ENCODE measurements around the gene C16orf96. TPM values are rescaled to one million over a fixed set of nuclear protein-coding genes. Genes with fewer than 3 reads are reported as not detected.

Gene C16orf96
- total RNA-seq, 1 experiment from 2014 or later: 1.4 TPM

DNA sequence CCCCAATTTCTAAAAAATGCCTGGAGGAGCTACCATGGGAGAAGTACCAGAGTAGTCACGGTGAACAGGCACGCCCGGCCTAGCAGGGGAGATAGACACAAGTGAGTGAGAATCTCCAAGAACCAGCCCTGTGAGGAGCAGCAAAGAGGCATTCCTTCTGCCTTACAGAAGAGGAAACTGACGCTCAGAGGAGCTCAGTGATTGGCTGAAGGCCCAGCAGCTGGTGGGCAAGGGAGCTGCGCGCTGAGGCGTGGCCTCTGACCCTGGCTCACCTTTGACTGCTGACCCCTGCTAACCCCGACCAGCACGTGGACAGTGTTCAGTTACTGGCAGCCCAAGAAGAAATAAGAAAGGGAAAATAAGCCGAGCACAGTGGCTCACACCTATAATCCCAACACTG lies 1.8 kb downstream of the C16orf96 start:
- H2BK120ac ChIP-seq (ENCODE audit: low read depth, low read length, poor library complexity, severe bottlenecking): no peak overlapping the region
- no peak overlapping the region for H3K14ac ChIP-seq (ENCODE audit: insufficient read depth, low read length)
- H2BK20ac ChIP-seq (ENCODE audit: low read depth, low read length, poor library complexity, severe bottlenecking): no peak overlapping the region
- no peak for DNase-seq
- Mint-ChIP-seq H3K4me1 (peaks cover 10 to 14% of the 10 kb centered on the region in 2 experiments; a peak in 3 of 4 replicates), H3K36me3 (ENCODE audit: insufficient read depth in 1 of 3, low read depth in 3 of 3) (no peaks in the 10 kb centered on the region), H3K4me3 (no peak overlapping the region), H3K27ac (no peak overlapping the region), H3K27me3 (ENCODE audit: low read depth) (peaks cover 8% of the 10 kb centered on the region), H3K9me3 (no peaks in the 10 kb centered on the region)
- no peaks in the 10 kb centered on the region for H3K79me1 ChIP-seq (ENCODE audit: insufficient read depth, low read depth, low read length, poor library complexity, severe bottlenecking)
- H2BK12ac ChIP-seq (ENCODE audit: insufficient read length, low read depth, low read length): no peak overlapping the region
- H3K27me3 ChIP-seq (ENCODE audit: insufficient read depth, low read length): no peaks in the 10 kb centered on the region
- no peak overlapping the region for H3K4ac ChIP-seq (ENCODE audit: low read depth, low read length)
- no peak overlapping the region for H3K27ac ChIP-seq (ENCODE audit: insufficient read length, low read depth, low read length)
- H2AK5ac ChIP-seq (ENCODE audit: insufficient read length, low read length): no peak overlapping the region
- no peak overlapping the region for H3K18ac ChIP-seq (ENCODE audit: insufficient read length, low read depth, low read length)
- no peaks in the 10 kb centered on the region for H4K20me1 ChIP-seq (ENCODE audit: control insufficient read depth, insufficient read depth, insufficient read length)
- TF ChIP-seq, protein P1, sequence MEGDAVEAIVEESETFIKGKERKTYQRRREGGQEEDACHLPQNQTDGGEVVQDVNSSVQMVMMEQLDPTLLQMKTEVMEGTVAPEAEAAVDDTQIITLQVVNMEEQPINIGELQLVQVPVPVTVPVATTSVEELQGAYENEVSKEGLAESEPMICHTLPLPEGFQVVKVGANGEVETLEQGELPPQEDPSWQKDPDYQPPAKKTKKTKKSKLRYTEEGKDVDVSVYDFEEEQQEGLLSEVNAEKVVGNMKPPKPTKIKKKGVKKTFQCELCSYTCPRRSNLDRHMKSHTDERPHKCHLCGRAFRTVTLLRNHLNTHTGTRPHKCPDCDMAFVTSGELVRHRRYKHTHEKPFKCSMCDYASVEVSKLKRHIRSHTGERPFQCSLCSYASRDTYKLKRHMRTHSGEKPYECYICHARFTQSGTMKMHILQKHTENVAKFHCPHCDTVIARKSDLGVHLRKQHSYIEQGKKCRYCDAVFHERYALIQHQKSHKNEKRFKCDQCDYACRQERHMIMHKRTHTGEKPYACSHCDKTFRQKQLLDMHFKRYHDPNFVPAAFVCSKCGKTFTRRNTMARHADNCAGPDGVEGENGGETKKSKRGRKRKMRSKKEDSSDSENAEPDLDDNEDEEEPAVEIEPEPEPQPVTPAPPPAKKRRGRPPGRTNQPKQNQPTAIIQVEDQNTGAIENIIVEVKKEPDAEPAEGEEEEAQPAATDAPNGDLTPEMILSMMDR (conservative IDR thresholded peaks at IDR 0.05): no peak
- H2BK15ac ChIP-seq (ENCODE audit: low read depth, low read length): no peak overlapping the region
- no peaks in the 10 kb centered on the region for H3K23me2 ChIP-seq (ENCODE audit: insufficient read length, low read depth, low read length, poor library complexity, severe bottlenecking)
- H3K56ac ChIP-seq (ENCODE audit: insufficient read length, low read depth, low read length): no peak overlapping the region
- H3K23ac ChIP-seq (ENCODE audit: insufficient read length, low read depth, low read length): no peak overlapping the region
- H4K91ac ChIP-seq (ENCODE audit: insufficient read length, low read depth, low read length): no peak overlapping the region
- no peak overlapping the region for H2BK5ac ChIP-seq (ENCODE audit: insufficient read length, low read length)
- H3K4me1 ChIP-seq (ENCODE audit: insufficient read depth, low read length): no peaks in the 10 kb centered on the region; the same call in 1 of the 2 replicates
- H3K79me2 ChIP-seq (ENCODE audit: insufficient read depth, low read length): no peaks in the 10 kb centered on the region
- H3K9me3 ChIP-seq (ENCODE audit: control insufficient read depth, low read depth, low read length): no peaks in the 10 kb centered on the region
- no peak overlapping the region for H2AFZ ChIP-seq (ENCODE audit: low read length)
- no peak overlapping the region for H3K9ac ChIP-seq (ENCODE audit: extremely low read depth, insufficient read length, low read length)
- no CpG with 5 or more reads among the region's 10 CpGs for WGBS (ENCODE audit: extremely low coverage, insufficient read length, low lambda C conversion rate)
- no peak overlapping the region for H4K8ac ChIP-seq (replicated peaks; ENCODE audit: insufficient read length, low read depth, low read length)
- no peak overlapping the region for H4K5ac ChIP-seq (ENCODE audit: insufficient read length, low read depth, low read length)
- no peak overlapping the region for H3T11ph ChIP-seq (ENCODE audit: low read length)
- no peak overlapping the region for H3K4me2 ChIP-seq (ENCODE audit: insufficient read depth, insufficient read length, low read length)
